ENCODE data around the gene ZNF165.
"Not testable (repeated sequence)": the region's sequence is repeated elsewhere in the genome, so short reads cannot be mapped to it uniquely, and the experiment has no call there.

The ZNF165 gene

GRCh38 chr6:28080631-28081485 lies 490 bp downstream of the ZNF165 start:
- peak overlapping the region; percentile 49 for H3K4me3 ChIP-seq (ENCODE audit: low read depth, low read length)
- TF ChIP-seq, protein P1, sequence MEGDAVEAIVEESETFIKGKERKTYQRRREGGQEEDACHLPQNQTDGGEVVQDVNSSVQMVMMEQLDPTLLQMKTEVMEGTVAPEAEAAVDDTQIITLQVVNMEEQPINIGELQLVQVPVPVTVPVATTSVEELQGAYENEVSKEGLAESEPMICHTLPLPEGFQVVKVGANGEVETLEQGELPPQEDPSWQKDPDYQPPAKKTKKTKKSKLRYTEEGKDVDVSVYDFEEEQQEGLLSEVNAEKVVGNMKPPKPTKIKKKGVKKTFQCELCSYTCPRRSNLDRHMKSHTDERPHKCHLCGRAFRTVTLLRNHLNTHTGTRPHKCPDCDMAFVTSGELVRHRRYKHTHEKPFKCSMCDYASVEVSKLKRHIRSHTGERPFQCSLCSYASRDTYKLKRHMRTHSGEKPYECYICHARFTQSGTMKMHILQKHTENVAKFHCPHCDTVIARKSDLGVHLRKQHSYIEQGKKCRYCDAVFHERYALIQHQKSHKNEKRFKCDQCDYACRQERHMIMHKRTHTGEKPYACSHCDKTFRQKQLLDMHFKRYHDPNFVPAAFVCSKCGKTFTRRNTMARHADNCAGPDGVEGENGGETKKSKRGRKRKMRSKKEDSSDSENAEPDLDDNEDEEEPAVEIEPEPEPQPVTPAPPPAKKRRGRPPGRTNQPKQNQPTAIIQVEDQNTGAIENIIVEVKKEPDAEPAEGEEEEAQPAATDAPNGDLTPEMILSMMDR (IDR thresholded peaks at IDR 0.05; ENCODE audit: borderline replicate concordance, insufficient read depth, low read depth, low read length), result no peak

GRCh38 chr6:28081486-28081751 lies 1.1 kb downstream of the ZNF165 start:
- H3K4me3 ChIP-seq (ENCODE audit: low read depth, low read length), result peak overlapping the region; percentile 49
- TF ChIP-seq, protein P1 (IDR thresholded peaks at IDR 0.05; ENCODE audit: borderline replicate concordance, insufficient read depth, low read depth, low read length), result no peak

GRCh38 chr6:28082939-28083338 lies 2.6 kb downstream of the ZNF165 start:
- no peak overlapping the region for H3K4me3 ChIP-seq (ENCODE audit: low read depth, low read length)
- TF ChIP-seq, protein P1 (IDR thresholded peaks at IDR 0.05; ENCODE audit: borderline replicate concordance, insufficient read depth, low read depth, low read length), result no peak

DNA sequence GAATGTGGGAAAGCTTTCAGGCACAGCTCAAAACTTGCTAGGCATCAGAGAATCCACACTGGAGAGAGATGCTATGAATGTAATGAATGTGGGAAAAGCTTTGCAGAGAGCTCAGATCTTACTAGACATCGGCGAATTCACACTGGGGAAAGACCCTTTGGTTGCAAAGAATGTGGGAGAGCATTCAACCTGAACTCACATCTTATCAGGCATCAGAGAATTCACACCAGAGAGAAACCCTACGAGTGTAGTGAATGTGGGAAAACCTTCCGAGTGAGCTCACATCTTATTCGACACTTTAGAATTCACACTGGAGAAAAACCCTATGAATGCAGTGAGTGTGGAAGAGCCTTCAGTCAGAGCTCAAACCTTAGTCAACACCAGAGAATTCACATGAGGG lies 8.7 kb downstream of the ZNF165 start:
- TF ChIP-seq, protein P1 (IDR thresholded peaks at IDR 0.05; ENCODE audit: borderline replicate concordance, insufficient read depth, low read depth, low read length), result no peak
- no peak overlapping the region for H3K4me3 ChIP-seq (ENCODE audit: low read depth, low read length)

DNA sequence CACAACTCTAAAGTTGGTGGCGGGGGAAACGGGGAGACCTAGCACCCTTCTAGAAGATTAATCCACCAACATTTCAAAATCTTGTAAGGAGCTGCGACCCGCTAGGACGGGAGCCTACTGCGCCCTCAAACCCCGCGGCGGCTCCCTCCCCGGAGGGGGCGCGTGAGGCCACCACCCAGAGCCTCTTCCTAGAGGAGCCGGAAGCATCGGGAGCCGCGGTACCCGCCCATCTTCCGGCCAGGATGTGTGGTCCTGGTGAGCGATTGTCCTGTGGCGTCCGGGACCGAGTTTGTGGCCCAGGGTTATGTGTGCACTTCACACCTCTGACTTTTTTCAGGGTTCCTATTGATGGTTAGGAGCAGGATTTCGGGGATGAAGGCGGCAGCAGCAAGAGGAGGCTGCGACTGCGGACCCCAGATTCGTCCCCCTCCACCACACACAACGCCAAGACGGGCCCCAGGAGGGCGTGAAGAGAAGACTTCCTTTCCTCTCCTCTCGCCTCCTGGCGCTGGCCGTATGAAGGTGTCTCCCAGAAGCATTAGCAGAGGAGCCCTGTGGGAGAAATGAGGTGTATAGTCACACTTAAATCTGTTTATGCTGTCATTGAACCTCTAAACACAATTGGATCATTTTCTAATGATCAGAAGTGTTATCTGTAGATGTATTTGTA lies 10.7 kb downstream of the ZNF165 start:
- TF ChIP-seq, protein P1 (IDR thresholded peaks at IDR 0.05; ENCODE audit: borderline replicate concordance, insufficient read depth, low read depth, low read length), result no peak
- H3K4me3 ChIP-seq (ENCODE audit: low read depth, low read length), result no peak overlapping the region

GRCh38 chr6:28102222-28102621 lies 21.9 kb downstream of the ZNF165 start:
- not testable (repeated sequence) for H3K4me3 ChIP-seq (ENCODE audit: low read depth, low read length)

- H3K4me3 ChIP-seq (ENCODE audit: low read depth, low read length), result not testable (repeated sequence)
Measured at GRCh38 chr6:28102699-28103098, 22.3 kb downstream of the ZNF165 start.

All from GM12875 (cell line).